Measurements from ENCODE around the gene PSME3.

PSME3 gene, protein sequence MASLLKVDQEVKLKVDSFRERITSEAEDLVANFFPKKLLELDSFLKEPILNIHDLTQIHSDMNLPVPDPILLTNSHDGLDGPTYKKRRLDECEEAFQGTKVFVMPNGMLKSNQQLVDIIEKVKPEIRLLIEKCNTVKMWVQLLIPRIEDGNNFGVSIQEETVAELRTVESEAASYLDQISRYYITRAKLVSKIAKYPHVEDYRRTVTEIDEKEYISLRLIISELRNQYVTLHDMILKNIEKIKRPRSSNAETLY

DNA sequence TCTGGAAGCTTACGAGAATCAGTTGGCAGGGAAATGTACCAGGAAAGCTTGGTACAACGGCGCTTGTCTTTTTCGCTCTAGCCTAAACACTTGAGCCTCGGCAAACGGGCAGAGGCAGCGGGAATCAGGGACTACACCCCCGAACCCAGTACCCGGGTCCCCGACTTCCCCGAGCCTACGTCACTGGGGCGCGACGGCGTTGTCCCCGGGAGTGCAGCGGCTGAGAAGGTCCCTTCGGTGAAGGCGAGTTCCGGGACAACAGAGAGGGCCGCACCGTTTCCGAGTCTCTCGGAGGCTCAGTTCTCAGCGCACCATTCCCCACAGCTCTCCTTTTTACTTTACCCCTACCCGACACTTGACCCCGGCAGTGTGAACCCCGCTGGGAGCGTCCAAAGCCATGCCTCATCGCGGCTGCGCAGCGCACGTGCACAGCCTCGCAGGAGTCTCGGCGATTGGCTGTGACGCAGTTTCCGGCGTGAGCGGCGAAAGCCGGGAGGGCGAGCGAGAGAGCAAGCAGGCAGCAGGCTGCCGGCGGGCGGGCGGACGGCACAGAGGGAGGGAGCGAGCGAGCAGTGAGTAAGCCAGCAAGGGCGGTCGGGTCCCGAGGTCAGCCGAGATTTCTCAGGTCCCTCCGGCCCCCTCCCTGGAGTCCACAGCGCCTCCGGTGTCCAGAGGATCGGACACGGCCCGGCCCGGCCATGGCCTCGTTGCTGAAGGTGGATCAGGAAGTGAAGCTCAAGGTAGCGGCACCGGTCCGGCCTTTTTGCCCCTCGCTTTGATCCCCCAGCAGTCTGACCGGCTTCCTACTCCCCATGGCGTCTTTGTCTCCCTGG lies at the start of gene PSME3:
PSME3 (plus strand) TSS at position 464 of the 833 bp plus-strand sequence; CDS start at position 699, 235 bp downstream.
- DNase-seq (ENCODE audit: extremely low spot score): peak; percentile 94
- no peak for TF ChIP-seq CTCF (IDR thresholded peaks at IDR 0.05; ENCODE audit: control extremely low read depth, extremely low read depth, low read depth, missing control alignments)
- ChIA-PET CTCF (interaction anchor here (1.1 to 9.7 kb wide), 8 partner anchors 10 to 165 kb away, joined by 3 to 80 read pairs (median 5); partner anchors contain the start of genes BECN1 and RPL27), POLR2A (interaction anchor here (0.5 to 1.4 kb wide), 4 partner anchors 8 to 16 kb away, joined by 3 to 10 read pairs (median 4); partner anchors contain the start of gene BECN1)

GRCh38 chr17:42783791-42784138 lies 49.4 kb upstream of the PSME3 start:
- ChIA-PET CTCF (interaction anchor here (1.5 kb wide), 1 partner anchor 12 kb away, joined by 3 read pairs; no protein-coding TSS in a partner anchor), POLR2A (no interaction called here)
- no peak for DNase-seq (ENCODE audit: extremely low spot score)
- no peak for TF ChIP-seq CTCF (IDR thresholded peaks at IDR 0.05; ENCODE audit: control extremely low read depth, extremely low read depth, low read depth, missing control alignments)

GRCh38 chr17:42784409-42784808 lies 48.8 kb upstream of the PSME3 start:
- ChIA-PET POLR2A (no interaction called here), CTCF (interaction anchor here (1.3 kb wide), 1 partner anchor 14 kb away, joined by 3 read pairs; the partner anchor contains the start of genes CNTD1 and COA3)
- no peak for DNase-seq (ENCODE audit: extremely low spot score)
- no peak for TF ChIP-seq CTCF (IDR thresholded peaks at IDR 0.05; ENCODE audit: control extremely low read depth, extremely low read depth, low read depth, missing control alignments)

- CTCF ChIA-PET: interaction anchor here (1.0 to 1.3 kb wide), 2 partner anchors 14 to 33 kb away, joined by 3 to 4 read pairs; partner anchors contain the start of genes CNTD1 and COA3
- DNase-seq (ENCODE audit: extremely low spot score): no peak
- POLR2A ChIA-PET: interaction anchor here (0.7 kb wide), 2 partner anchors 80 to 452 kb away, joined by 3 read pairs; no protein-coding TSS in a partner anchor
- no peak for TF ChIP-seq CTCF (IDR thresholded peaks at IDR 0.05; ENCODE audit: control extremely low read depth, extremely low read depth, low read depth, missing control alignments)
Measured at GRCh38 chr17:42784811-42785592, 48.2 kb upstream of the PSME3 start.

DNA sequence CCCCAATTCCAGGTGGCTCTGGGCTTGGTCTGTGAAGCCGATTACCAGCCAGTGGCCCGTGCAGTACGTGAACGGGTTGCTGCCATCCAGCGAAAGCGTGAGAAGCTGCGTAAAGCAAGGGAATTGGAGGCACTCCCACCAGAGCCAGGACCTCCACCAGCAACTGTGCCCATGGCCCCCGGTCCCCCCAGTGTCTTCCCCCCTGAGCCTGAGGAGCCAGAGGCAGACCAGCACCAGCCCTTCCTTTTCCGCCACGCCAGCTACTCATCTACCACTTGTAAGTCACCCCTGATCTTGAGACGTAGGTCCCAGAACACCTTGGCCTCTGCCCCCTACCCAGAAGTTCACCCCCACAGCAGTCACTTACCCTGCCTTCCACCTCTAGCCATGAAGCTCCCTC lies 45.9 kb upstream of the PSME3 start:
- ChIA-PET CTCF (interaction anchor here (0.9 to 1.2 kb wide), 3 partner anchors 9 to 24 kb away, joined by 3 to 4 read pairs (median 3); no protein-coding TSS in a partner anchor), POLR2A (interaction anchor here (0.6 kb wide), 1 partner anchor 163 kb away, joined by 10 read pairs; no protein-coding TSS in a partner anchor)
- no peak for DNase-seq (ENCODE audit: extremely low spot score)
- TF ChIP-seq CTCF (IDR thresholded peaks at IDR 0.05; ENCODE audit: control extremely low read depth, extremely low read depth, low read depth, missing control alignments): no peak

Measured in GM10248 (cell line).